ENCODE results near the gene MTRR. TPM values are rescaled to one million over a fixed set of nuclear protein-coding genes. Genes with fewer than 3 reads are reported as not detected.

Gene MTRR
- total and polyA plus RNA-seq, 2 of the 8 experiments (the other 6 are each of a cell fraction or from before 2014, with no cell fraction given) = 36.4 to 53.8 TPM

DNA sequence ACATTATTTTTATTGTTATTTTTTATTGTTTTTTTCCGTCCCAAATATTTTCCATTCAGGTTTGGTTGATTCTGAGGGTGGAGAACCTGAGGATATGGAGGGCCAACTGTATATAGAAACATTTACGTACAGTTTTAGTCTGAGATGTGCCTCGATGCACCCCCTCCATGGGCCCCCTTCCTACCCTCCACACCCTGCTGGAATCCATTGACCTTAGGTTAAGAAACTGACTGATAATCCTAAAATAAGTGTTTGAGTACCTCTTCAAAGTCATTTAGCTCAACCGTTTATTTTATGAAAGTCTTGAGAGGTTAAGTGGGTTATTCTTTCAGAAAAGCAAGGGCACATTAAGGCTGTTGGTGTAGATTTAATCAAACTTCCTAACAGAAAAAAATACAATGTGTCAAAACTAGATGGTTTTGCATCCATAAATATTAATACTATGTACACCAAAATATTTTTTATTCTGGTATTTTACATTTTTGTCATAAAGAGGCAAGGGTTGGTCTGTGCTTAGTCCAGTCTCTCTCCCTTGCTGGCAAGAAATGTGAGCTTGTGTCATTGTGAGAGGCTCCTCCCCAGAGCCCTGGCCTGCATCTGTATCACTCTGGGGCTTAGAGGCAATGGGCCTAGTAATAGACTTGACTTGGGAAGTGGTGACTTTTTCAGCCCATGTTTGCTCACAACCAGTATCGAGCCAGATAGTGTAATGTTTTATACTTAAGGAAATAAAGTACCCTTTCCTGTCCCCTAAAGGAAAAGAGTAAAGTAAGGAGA is 15.7 kb downstream of the MTRR start:
- H3K36me3 ChIP-seq (ENCODE audit: control insufficient read depth in 2 of 4, insufficient read depth in 4 of 4, low read length in 3 of 4) = peaks cover 11 to 75% (median 32%) of the 10 kb centered on the region in 4 experiments
- no peak overlapping the region for H3K14ac ChIP-seq (ENCODE audit: insufficient read length)
- H3K27me3 ChIP-seq (replicated peaks in 1 of 4; ENCODE audit: control insufficient read depth in 3 of 4, extremely low read depth in 1 of 4, insufficient read depth in 3 of 4, low read length in 3 of 4) = no peaks in the 10 kb centered on the region
- H2AK5ac ChIP-seq (ENCODE audit: low read depth, low read length) = no peak overlapping the region
- no peak overlapping the region for H3K56ac ChIP-seq (replicated peaks; ENCODE audit: insufficient read length, low read depth, low read length)
- H3K23ac ChIP-seq (ENCODE audit: insufficient read length) = no peak overlapping the region
- no peak for FAIRE-seq
- no peak overlapping the region for H4K5ac ChIP-seq (ENCODE audit: insufficient read length, low read depth, low read length)
- no peak overlapping the region for H2AFZ ChIP-seq (ENCODE audit: low read length)
- H2BK12ac ChIP-seq (ENCODE audit: low read depth, low read length) = no peak overlapping the region
- no peak overlapping the region for H2BK5ac ChIP-seq (ENCODE audit: low read depth, low read length)
- no peak overlapping the region for H2BK15ac ChIP-seq (ENCODE audit: low read length)
- H4K91ac ChIP-seq (replicated peaks; ENCODE audit: insufficient read length, low read length) = no peak overlapping the region
- no peak overlapping the region for H3K27ac ChIP-seq (ENCODE audit: low read depth, low read length)
- H4K20me1 ChIP-seq (replicated peaks in 1 of 2; ENCODE audit: control insufficient read depth in 1 of 2, insufficient read depth in 2 of 2, low read length in 2 of 2) = peaks cover 2 to 8% of the 10 kb centered on the region in 2 experiments
- ChIA-PET POLR2A (ENCODE audit: partially characterized antibody) (no interaction called here), CTCF (ENCODE audit: partially characterized antibody) (interaction anchor here (0.6 to 2.9 kb wide), 5 partner anchors 12 to 1920 kb away, joined by 3 to 25 read pairs (median 3); partner anchors contain the start of genes CFAP90 and MTRR)
- H3K23me2 ChIP-seq (ENCODE audit: low read depth, low read length) = no peaks in the 10 kb centered on the region
- no peak overlapping the region for H3K18ac ChIP-seq (ENCODE audit: extremely low read depth, low read length)
- H3K79me2 ChIP-seq (ENCODE audit: control insufficient read depth in 1 of 2, insufficient read depth in 2 of 2, low read length in 2 of 2) = peaks cover 3 to 7% of the 10 kb centered on the region in 2 experiments; a peak in 2 of 4 replicates
- H3K4me3 ChIP-seq (ENCODE audit: extremely low read depth in 1 of 4, insufficient read depth in 2 of 4, low read depth in 3 of 4, low read length in 4 of 4) = no peak overlapping the region
- H4K8ac ChIP-seq (ENCODE audit: extremely low read depth, insufficient read depth, low read length) = no peak overlapping the region
- no peak overlapping the region for H3K4me2 ChIP-seq (ENCODE audit: insufficient read depth in 1 of 2, low read depth in 2 of 2, low read length in 2 of 2)
- no peak overlapping the region for H3K4ac ChIP-seq (replicated peaks; ENCODE audit: insufficient read length, low read depth, low read length)
- no peaks in the 10 kb centered on the region for H3K9me3 ChIP-seq (ENCODE audit: insufficient read depth in 2 of 2, low read depth in 1 of 2, low read length in 1 of 2)
- H3K79me1 ChIP-seq (ENCODE audit: low read depth, low read length) = 0 out of 2 replicates have a peak, but pooled peaks cover 3% of the 10 kb centered on the region
- no peak overlapping the region for H2BK120ac ChIP-seq (replicated peaks; ENCODE audit: low read depth, low read length)
- no peak overlapping the region for H3K9ac ChIP-seq (replicated peaks in 1 of 4; ENCODE audit: extremely low read depth in 1 of 4, low read depth in 3 of 4, low read length in 3 of 4)
- H2BK20ac ChIP-seq (ENCODE audit: low read length) = no peak overlapping the region
- 91% methylated on average over 5 of the region's 5 CpGs; no CpG with 5 or more reads in 1 of the 2 experiments for WGBS, 2 experiments (ENCODE audit: extremely low coverage in 1 of 2, insufficient coverage in 1 of 2, insufficient read length in 1 of 2, insufficient replicate concordance in 2 of 2, low coverage in 1 of 2, low lambda C conversion rate in 2 of 2, missing lambda C conversion rate in 1 of 2)
- H3K4me1 ChIP-seq (replicated peaks in 1 of 4; ENCODE audit: control insufficient read depth in 3 of 4, insufficient read depth in 4 of 4, low read length in 3 of 4) = no peaks in the 10 kb centered on the region
- DNase-seq (ENCODE audit: low read depth in 1 of 2, low spot score in 2 of 2) = no peak
- TF ChIP-seq TAF7 (optimal IDR thresholded peaks at IDR 0.05; ENCODE audit: borderline replicate concordance, low read depth, low read length) = no peak
- TF ChIP-seq SP1 (IDR thresholded peaks at IDR 0.05; ENCODE audit: low read depth, low read length) = no peak
- TF ChIP-seq RFX5 (IDR thresholded peaks at IDR 0.05; ENCODE audit: borderline replicate concordance, low read depth, low read length) = no peak
- no peak for TF ChIP-seq SUZ12 (IDR thresholded peaks at IDR 0.05; ENCODE audit: low read length)
- no peak for TF ChIP-seq POLR2AphosphoS5 (IDR thresholded peaks at IDR 0.05; ENCODE audit: low read depth, low read length)
- TF ChIP-seq HDAC6 (IDR thresholded peaks at IDR 0.05; ENCODE audit: low read depth, low read length) = no peak
- TF ChIP-seq FOSL1 (IDR thresholded peaks at IDR 0.05; ENCODE audit: insufficient read depth, low read depth, low read length) = no peak
- no peak for TF ChIP-seq NANOG (IDR thresholded peaks at IDR 0.05; ENCODE audit: insufficient read depth, low read depth, low read length, poor library complexity, severe bottlenecking)
- TF ChIP-seq ASH2L (IDR thresholded peaks at IDR 0.05; ENCODE audit: low read length) = no peak
- no peak for TF ChIP-seq RNF2 (IDR thresholded peaks at IDR 0.05; ENCODE audit: borderline replicate concordance, low read depth, low read length, missing control alignments, poor library complexity, severe bottlenecking)
- no peak for TF ChIP-seq GTF2F1 (IDR thresholded peaks at IDR 0.05; ENCODE audit: borderline replicate concordance, low read depth, low read length)

All from H1 (cell line).